DOHH2 (cell line): Measurements from ENCODE around the gene APOL3.
"Not testable (repeated sequence)": the region's sequence is repeated elsewhere in the genome, so short reads cannot be mapped to it uniquely, and the experiment has no call there.

Experiments used
- EZH2phosphoT487 ChIP-seq: fragments of 200-600 bp; sonication (generic); IDR thresholded peaks from 2 replicates; pipeline ENCODE4 v1.6.1; 2017; ENCODE audit warnings: borderline replicate concordance, mild to moderate bottlenecking, antibody characterized with exemption, low read length, moderate library complexity, mixed read lengths
- TF ChIP-seq, protein P1 (sequence below): fragments of 200-600 bp; sonication (generic); IDR thresholded peaks from one replicate; pipeline ENCODE4 v1.5.1; 2014; ENCODE audit warnings: antibody characterized with exemption, mild to moderate bottlenecking, low read depth, low read length; ENCODE audit not compliant: poor library complexity, severe bottlenecking

GRCh38 chr22:36161793-36162126, 1.2 kb upstream of the APOL3 start:
- TF ChIP-seq, protein P1, sequence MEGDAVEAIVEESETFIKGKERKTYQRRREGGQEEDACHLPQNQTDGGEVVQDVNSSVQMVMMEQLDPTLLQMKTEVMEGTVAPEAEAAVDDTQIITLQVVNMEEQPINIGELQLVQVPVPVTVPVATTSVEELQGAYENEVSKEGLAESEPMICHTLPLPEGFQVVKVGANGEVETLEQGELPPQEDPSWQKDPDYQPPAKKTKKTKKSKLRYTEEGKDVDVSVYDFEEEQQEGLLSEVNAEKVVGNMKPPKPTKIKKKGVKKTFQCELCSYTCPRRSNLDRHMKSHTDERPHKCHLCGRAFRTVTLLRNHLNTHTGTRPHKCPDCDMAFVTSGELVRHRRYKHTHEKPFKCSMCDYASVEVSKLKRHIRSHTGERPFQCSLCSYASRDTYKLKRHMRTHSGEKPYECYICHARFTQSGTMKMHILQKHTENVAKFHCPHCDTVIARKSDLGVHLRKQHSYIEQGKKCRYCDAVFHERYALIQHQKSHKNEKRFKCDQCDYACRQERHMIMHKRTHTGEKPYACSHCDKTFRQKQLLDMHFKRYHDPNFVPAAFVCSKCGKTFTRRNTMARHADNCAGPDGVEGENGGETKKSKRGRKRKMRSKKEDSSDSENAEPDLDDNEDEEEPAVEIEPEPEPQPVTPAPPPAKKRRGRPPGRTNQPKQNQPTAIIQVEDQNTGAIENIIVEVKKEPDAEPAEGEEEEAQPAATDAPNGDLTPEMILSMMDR: not testable (repeated sequence)
- TF ChIP-seq EZH2phosphoT487: not testable (repeated sequence)
